ENCODE data around the gene CFAP77.

CFAP77 gene

GRCh38 chr9:132582276-132582785, 172.3 kb downstream of the CFAP77 start, which contains the start of gene BARHL1:
BARHL1 (plus strand) TSS chr9:132582606; CDS start chr9:132582798, 192 bp downstream.
- no peak for DNase-seq (ENCODE audit: low spot score)

DNA sequence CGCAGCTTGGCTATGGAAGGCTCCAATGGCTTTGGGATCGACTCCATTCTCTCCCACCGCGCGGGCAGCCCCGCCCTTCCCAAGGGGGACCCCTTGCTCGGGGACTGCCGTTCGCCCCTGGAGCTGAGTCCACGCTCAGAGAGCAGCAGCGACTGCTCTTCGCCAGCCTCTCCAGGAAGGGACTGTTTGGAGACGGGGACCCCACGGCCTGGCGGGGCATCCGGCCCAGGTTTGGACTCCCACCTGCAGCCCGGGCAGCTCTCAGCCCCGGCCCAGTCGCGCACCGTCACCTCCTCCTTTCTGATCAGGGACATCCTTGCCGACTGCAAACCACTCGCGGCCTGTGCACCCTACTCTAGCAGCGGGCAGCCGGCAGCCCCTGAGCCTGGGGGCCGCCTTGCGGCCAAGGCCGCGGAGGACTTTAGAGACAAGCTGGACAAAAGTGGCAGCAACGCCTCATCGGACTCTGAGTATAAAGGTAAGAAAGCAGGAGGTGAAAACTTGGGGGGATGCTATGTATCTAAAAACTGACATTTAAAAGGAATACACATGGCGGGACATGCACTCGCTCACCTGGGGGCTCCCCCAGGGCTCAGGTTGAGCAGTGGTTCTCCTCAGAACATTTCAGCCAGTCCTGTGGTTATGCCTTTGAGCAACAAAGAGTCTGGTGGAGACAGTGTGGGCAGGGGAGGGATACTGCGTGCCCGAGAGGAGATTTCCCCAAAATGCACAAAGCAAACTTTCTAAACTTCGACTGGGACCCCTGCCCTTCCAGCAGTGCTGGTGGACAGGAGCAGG, 173.0 kb downstream of the CFAP77 start:
- DNase-seq (ENCODE audit: low spot score) = no peak

DNA sequence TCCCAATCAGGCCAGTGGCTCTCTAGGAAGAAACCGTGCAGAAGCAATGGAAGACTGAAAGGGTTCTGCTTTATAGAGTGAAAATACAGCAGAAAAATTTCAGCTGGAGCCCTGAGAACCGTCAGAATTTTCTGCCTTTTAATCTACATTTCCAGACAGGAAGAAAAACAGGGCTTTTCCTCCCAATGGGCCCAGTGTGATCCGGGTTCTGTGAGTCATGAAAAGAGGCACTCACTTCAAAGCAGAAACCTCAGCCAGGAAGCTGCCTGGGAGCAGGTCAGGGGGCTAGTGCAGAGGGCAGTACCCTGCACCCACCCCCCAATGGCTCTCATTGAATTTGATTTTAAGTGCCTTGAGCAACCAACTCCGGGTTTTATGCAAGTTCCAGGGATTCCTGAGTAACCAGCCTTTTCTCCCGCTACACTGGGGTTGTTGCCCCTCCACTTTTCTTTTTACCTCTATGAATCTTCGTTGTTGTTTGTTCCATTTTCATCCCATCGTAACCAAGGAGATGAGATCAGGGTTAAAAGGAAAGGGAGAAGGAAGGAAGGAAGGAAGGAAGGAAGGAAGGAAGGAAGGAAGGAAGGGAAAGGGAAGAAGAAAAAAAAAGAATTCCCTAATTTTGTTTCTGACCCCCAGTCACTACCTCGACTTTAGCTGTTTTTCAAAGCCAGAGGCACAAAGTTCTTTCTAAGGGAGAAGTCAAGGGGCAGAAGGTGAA, 173.7 kb downstream of the CFAP77 start:
- DNase-seq (ENCODE audit: low spot score) = no peak

DNA sequence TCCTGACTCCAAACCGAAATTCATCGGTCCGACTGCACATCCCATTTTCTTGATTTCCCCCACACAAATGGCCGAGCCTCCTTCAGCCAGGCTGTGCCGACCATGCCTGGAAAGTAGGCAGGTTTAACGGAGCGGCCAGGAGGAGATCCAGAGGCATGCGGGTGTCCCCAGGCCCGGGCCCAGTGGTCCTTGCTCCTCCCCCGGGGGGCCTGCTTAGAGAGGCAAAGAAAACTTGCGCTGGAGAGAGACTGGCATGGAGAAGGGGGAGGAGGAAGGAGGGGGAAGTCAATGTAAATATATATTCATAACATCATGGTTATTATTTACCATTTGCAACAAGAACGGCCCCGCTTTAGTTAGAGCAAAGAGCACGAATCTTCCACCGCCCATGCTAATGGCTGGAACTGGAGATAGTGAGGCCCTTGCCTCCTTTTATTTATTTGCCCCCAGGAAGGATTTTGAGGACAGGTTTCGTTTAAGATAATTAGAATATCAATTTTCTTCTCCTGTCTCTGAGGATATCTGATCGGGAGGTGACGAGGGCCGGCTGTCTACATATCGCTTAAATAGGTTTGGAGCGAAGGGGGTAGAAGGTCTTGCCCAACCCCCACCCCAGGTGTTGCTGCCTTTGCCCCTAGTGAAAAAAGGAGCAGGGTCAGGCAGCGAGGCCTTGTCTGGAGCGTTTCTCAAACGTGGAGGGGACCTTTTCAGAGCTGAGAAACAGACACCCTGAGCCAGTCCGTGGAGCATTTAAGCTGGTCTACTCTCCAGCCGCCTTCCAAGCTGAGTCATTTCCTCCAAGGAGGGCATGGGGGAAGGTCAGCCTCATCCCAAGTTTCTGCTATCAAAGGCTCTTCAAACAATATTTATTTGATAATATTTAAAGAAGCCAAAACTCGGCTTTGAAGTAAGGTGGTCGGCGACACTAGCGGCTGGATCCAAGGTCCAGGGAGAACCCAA, 174.9 kb downstream of the CFAP77 start:
- DNase-seq (ENCODE audit: low spot score) = no peak

- no peak for DNase-seq (ENCODE audit: low spot score)
Observed at GRCh38 chr9:132585954-132586829, 176.2 kb downstream of the CFAP77 start.

DNA sequence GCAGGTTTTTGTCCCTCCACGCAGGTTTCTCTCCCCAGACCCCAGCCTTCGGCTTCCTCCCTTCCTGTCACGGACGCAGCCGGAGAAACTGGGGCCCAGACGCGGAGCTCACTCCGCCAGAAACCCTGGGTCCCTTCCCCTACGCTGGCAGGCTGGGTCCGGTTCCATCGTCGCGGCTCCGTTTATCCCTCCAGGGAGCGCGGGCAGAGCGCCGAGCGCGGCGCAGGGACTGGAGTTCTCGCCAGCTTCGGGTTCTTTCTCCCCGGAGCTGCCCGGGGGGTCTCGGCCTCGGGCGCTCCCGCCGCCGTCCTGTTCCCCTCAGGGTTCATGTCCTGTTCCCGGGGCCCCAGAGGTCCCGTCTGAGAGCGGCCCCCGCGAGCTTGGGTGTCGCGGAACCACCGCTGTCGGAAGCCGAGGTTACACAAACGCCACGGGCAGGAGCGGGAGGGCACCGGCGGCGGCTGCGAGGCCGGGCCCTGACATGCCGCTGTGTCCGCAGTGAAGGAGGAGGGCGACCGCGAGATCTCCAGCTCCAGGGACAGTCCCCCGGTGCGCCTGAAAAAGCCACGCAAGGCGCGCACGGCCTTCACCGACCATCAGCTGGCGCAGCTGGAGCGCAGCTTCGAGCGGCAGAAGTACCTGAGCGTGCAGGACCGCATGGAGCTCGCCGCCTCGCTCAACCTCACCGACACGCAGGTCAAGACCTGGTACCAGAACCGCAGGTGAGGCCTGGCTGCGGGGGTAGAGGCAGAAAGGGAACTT, 177.0 kb downstream of the CFAP77 start:
- DNase-seq (ENCODE audit: low spot score) = no peak

DNA sequence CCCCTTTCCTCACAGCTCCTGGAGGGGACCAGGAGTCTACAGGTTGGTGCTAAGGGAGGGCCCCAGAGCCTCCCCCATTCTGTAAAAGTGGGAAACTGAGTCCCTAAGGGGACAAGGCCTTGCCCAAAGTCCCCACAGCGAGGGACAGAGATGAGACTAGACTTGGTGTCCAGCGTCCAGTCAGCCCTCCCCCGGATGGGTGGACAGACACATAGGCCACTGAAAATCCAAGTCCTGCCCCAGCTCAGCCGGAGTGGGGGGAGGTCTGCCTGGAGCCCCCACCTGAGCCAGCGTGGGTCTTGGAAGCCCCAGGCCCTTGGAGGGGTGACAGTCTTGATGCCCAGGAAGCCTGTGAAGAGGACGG, 177.6 kb downstream of the CFAP77 start:
- DNase-seq (ENCODE audit: low spot score) = no peak

- no peak for DNase-seq (ENCODE audit: low spot score)
Observed at GRCh38 chr9:132588098-132588497, 178.1 kb downstream of the CFAP77 start.

GRCh38 chr9:132588501-132589147, 178.6 kb downstream of the CFAP77 start:
- DNase-seq (ENCODE audit: low spot score) = no peak

- no peak for DNase-seq (ENCODE audit: low spot score)
Observed at GRCh38 chr9:132589148-132590036, 179.4 kb downstream of the CFAP77 start.

DNA sequence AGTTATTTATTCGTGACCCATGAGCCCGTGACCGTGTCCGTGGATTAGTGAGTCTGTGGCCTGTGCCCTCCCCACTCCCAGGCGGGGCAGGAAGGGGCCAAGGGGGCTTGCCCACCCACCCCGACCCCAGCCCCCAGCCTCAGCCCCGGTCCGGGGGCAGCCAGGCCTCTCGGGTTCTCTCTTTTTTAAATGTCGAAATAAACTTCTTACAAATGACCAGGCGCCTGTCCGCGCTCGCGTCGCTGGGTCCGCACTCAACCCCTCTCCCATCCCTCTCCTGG, 180.0 kb downstream of the CFAP77 start:
- no peak for DNase-seq (ENCODE audit: low spot score)

- DNase-seq (ENCODE audit: low spot score) = no peak
Observed at GRCh38 chr9:132590318-132591182, 180.5 kb downstream of the CFAP77 start.

GRCh38 chr9:132591244-132591643, 181.2 kb downstream of the CFAP77 start:
- no peak for DNase-seq (ENCODE audit: low spot score)

GRCh38 chr9:132591751-132592314, 181.8 kb downstream of the CFAP77 start:
- no peak for DNase-seq (ENCODE audit: low spot score)

- DNase-seq (ENCODE audit: low spot score) = no peak
Observed at GRCh38 chr9:132592451-132592850, 182.4 kb downstream of the CFAP77 start.

- DNase-seq (ENCODE audit: low spot score) = no peak
Observed at GRCh38 chr9:132594412-132594811, 184.4 kb downstream of the CFAP77 start.

DNA sequence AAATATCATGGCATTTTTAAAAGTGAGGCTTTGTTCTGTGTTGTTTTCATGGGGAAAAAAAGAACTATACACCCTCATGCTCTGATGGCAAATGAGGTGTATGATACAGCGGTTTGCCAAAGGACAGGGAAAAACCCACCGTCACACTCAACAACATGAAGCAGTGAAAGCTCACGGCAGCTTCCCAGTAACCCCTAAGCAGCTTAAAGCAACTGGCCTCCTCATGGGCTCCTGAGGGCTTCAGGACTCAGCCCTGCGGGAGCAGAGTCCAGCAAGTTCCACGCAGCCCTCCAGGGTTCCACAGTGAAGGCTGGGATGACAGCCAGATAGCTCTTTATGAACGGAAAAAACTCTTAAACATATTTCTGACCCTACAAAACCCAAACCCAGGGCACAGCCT, 185.3 kb downstream of the CFAP77 start:
- DNase-seq (ENCODE audit: low spot score) = no peak

GRCh38 chr9:132596200-132596599, 186.2 kb downstream of the CFAP77 start:
- DNase-seq (ENCODE audit: low spot score) = no peak
